Esophagus squamous epithelium (tissue), 4 donors: ENCODE results near the gene FAM114A2.

Experiments
- POLR2A ChIP-seq, 4 donors: fragments of 450-650 bp; IDR thresholded peaks; one replicate each; pipeline ENCODE4 v1.6.1; 2017; ENCODE audit warnings: antibody characterized with exemption in 4 of 4, mild to moderate bottlenecking in 4 of 4, moderate library complexity in 3 of 4
- TF ChIP-seq, protein P1 (sequence below), 6 experiments: fragments of 450-650 bp in 4 of 6; fragments of 200-600 bp in 2 of 6; sonication (generic) in 2 of 6; IDR thresholded peaks; one replicate each; pipeline ENCODE4 v1.5.1; 2016 to 2019; ENCODE audit warnings: antibody characterized with exemption in 6 of 6, mild to moderate bottlenecking in 4 of 6, moderate library complexity in 4 of 6

- TF ChIP-seq, protein P1, sequence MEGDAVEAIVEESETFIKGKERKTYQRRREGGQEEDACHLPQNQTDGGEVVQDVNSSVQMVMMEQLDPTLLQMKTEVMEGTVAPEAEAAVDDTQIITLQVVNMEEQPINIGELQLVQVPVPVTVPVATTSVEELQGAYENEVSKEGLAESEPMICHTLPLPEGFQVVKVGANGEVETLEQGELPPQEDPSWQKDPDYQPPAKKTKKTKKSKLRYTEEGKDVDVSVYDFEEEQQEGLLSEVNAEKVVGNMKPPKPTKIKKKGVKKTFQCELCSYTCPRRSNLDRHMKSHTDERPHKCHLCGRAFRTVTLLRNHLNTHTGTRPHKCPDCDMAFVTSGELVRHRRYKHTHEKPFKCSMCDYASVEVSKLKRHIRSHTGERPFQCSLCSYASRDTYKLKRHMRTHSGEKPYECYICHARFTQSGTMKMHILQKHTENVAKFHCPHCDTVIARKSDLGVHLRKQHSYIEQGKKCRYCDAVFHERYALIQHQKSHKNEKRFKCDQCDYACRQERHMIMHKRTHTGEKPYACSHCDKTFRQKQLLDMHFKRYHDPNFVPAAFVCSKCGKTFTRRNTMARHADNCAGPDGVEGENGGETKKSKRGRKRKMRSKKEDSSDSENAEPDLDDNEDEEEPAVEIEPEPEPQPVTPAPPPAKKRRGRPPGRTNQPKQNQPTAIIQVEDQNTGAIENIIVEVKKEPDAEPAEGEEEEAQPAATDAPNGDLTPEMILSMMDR (IDR thresholded peaks at IDR 0.05): no peak
- no peak for TF ChIP-seq POLR2A (IDR thresholded peaks at IDR 0.05)
Measured at GRCh38 chr5:153960269-153961215, 78.2 kb downstream of the FAM114A2 start.
